ENCODE data around the gene CLSTN1. TPM values are rescaled to one million over a fixed set of nuclear protein-coding genes. Genes with fewer than 3 reads are reported as not detected.

The CLSTN1 gene
- total and polyA plus RNA-seq, 10 of the 15 experiments (the other 5 are each of a cell fraction or from before 2014, with no cell fraction given) = 2.7 to 64.4 (median 23.2) TPM

DNA sequence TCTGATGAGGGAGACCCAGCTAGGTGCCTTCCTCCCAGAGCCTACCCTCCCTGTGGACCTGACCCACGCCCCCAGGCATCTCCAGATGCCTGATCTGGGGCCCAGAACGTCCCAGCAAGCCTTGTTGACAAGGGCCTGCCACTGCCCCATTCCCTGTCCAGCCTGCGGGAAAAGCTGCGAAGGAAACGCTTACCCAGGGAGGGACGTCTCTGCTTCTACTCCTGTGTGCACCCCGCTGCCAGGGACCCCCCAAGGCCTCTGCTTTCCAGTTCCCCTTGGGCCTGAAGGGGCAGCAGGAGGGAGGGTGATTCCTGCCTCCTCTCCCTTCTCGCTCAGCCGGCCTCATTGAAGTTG, 11.6 kb upstream of the CLSTN1 start (continued):
- TF ChIP-seq, protein P1, sequence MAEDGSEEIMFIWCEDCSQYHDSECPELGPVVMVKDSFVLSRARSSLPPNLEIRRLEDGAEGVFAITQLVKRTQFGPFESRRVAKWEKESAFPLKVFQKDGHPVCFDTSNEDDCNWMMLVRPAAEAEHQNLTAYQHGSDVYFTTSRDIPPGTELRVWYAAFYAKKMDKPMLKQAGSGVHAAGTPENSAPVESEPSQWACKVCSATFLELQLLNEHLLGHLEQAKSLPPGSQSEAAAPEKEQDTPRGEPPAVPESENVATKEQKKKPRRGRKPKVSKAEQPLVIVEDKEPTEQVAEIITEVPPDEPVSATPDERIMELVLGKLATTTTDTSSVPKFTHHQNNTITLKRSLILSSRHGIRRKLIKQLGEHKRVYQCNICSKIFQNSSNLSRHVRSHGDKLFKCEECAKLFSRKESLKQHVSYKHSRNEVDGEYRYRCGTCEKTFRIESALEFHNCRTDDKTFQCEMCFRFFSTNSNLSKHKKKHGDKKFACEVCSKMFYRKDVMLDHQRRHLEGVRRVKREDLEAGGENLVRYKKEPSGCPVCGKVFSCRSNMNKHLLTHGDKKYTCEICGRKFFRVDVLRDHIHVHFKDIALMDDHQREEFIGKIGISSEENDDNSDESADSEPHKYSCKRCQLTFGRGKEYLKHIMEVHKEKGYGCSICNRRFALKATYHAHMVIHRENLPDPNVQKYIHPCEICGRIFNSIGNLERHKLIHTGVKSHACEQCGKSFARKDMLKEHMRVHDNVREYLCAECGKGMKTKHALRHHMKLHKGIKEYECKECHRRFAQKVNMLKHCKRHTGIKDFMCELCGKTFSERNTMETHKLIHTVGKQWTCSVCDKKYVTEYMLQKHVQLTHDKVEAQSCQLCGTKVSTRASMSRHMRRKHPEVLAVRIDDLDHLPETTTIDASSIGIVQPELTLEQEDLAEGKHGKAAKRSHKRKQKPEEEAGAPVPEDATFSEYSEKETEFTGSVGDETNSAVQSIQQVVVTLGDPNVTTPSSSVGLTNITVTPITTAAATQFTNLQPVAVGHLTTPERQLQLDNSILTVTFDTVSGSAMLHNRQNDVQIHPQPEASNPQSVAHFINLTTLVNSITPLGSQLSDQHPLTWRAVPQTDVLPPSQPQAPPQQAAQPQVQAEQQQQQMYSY (CRISPR knock-in tag; IDR thresholded peaks at IDR 0.05) = no peak
- TF ChIP-seq PML (IDR thresholded peaks at IDR 0.05; ENCODE audit: low read length) (no peak), IRF5 (IDR thresholded peaks at IDR 0.05; ENCODE audit: borderline replicate concordance) (no peak), BCL3 (IDR thresholded peaks at IDR 0.05; ENCODE audit: borderline replicate concordance, insufficient read depth, low read depth, low read length, poor library complexity, severe bottlenecking) (no peak), JUNB (IDR thresholded peaks at IDR 0.05) (no peak), USF2 (IDR thresholded peaks at IDR 0.05; ENCODE audit: borderline replicate concordance, low read depth, low read length) (no peak), EED (IDR thresholded peaks at IDR 0.05; ENCODE audit: low read depth) (no peak), NR2C1 (IDR thresholded peaks at IDR 0.05) (no peak), CHD1 (IDR thresholded peaks at IDR 0.05; ENCODE audit: low read depth, low read length) (no peak), RCOR1 (conservative IDR thresholded peaks at IDR 0.05; ENCODE audit: low read depth, low read length) (no peak), HDGF (IDR thresholded peaks at IDR 0.05) (no peak)
